HCT116 (cell line): ENCODE measurements around the gene XG. TPM values are rescaled to one million over a fixed set of nuclear protein-coding genes. Genes with fewer than 3 reads are reported as not detected.
"Not testable (repeated sequence)": the region's sequence is repeated elsewhere in the genome, so short reads cannot be mapped to it uniquely, and the experiment has no call there.

Experiments used
- ATAC-seq: fragments of 200-7000 bp; cut with Tn5 transposase; 2 replicates; pipeline ENCODE4 v1.9.1; 2020; ENCODE audit warnings: mild to moderate bottlenecking, moderate library complexity
- BruUV-seq: library from RNA; stranded (reverse); fragments of 400-500 nt; replicated peaks from 2 replicates; lab custom pipeline; 2021; lab: Mats Ljungman, UMichigan
- CTCF ChIA-PET: fragments of 300-600 bp; sonication (Branson Sonifier 250); formaldehyde crosslinking; loops from one replicate; lab custom pipeline; 2021; ENCODE audit warnings: antibody characterized with exemption; lab: Charles Lee
- POLR2A ChIA-PET: fragments of 300-600, 350-600 bp; sonication (Branson Sonifier 250); formaldehyde crosslinking; loops from one replicate; lab custom pipeline; 2021; ENCODE audit warnings: antibody characterized with exemption; lab: Charles Lee
- RAD21 ChIA-PET, 2 experiments: fragments of 300-600 bp; sonication (Branson Sonifier 250); formaldehyde crosslinking; loops; one replicate each; lab custom pipeline; 2023; ENCODE audit warnings: low total read pairs in 2 of 2; ENCODE audit not compliant: uncharacterized antibody in 2 of 2, unreplicated experiment in 2 of 2, low non-redundant PET in 1 of 2; lab: Charles Lee
- DNase-seq: peaks from one replicate; pipeline ENCODE4 v3.0.0-alpha.2; 2010; ENCODE audit warnings: low read depth, low spot score
- H2AFZ ChIP-seq: fragments of 200-600 bp; shearing (Covaris generic), sonication (generic); 2 replicates; pipeline ENCODE4 v1.6.1; 2017; ENCODE audit warnings: low read depth, mixed run types, mixed read lengths, antibody characterized with exemption, low read length; ENCODE audit not compliant: poor library complexity, severe bottlenecking
- H3K27ac ChIP-seq: 2 replicates; pipeline ENCODE4 v1.5.1; 2012; ENCODE audit warnings: low read depth, low read length
- H3K27me3 ChIP-seq: fragments of 200-600 bp; sonication (generic); 2 replicates; pipeline ENCODE4 v1.6.1; 2016; ENCODE audit warnings: mixed run types, low read length, mixed read lengths; ENCODE audit not compliant: insufficient read depth
- H3K36me3 ChIP-seq, 2 experiments: fragments of 200-500 bp in 1 of 2; fragments of 200-600 bp in 1 of 2; sonication (Bioruptor generic) in 1 of 2; sonication (generic) in 1 of 2; 2 replicates each; pipeline versions ENCODE4 v1.5.1 to v1.6.1; 2014 to 2016; ENCODE audit warnings: low read length in 2 of 2, inconsistent platforms in 1 of 2, mixed read lengths in 1 of 2, mixed run types in 1 of 2; ENCODE audit not compliant: insufficient read depth in 2 of 2, control insufficient read depth in 1 of 2
- H3K4me1 ChIP-seq, 2 experiments: fragments of 200-600 bp in 1 of 2; sonication (generic) in 1 of 2; 2 replicates each; pipeline versions ENCODE4 v1.5.1 to v1.6.1; 2012 to 2017; ENCODE audit warnings: low read length in 2 of 2, inconsistent platforms in 1 of 2, mild to moderate bottlenecking in 1 of 2, mixed read lengths in 1 of 2, mixed run types in 1 of 2, moderate library complexity in 1 of 2; ENCODE audit not compliant: insufficient read depth in 2 of 2, control insufficient read depth in 1 of 2
- H3K4me2 ChIP-seq: fragments of 200-600 bp; sonication (generic); 2 replicates; pipeline ENCODE4 v1.6.1; 2017; ENCODE audit warnings: mixed run types, low read length, mixed read lengths
- H3K4me3 ChIP-seq, 2 experiments: fragments of 200-600 bp in 1 of 2; sonication (generic) in 1 of 2; replicated peaks in 1 of 2; 2 replicates each; pipeline ENCODE4 v1.5.1; 2011 to 2016; ENCODE audit warnings: low read length in 2 of 2, control low read depth in 1 of 2, low read depth in 1 of 2, mild to moderate bottlenecking in 1 of 2, mixed read lengths in 1 of 2, mixed run types in 1 of 2
- H3K79me2 ChIP-seq: fragments of 200-600 bp; sonication (generic); 2 replicates; pipeline ENCODE4 v1.6.1; 2017; ENCODE audit warnings: mild to moderate bottlenecking, mixed run types, low read length, moderate library complexity, mixed read lengths; ENCODE audit not compliant: insufficient read depth
- H3K9ac ChIP-seq: fragments of 200-600 bp; sonication (generic); 2 replicates; pipeline ENCODE4 v1.6.1; 2016; ENCODE audit warnings: low read length, mixed read lengths
- H3K9me2 ChIP-seq: fragments of 200-600 bp; sonication (generic), shearing (Covaris generic); 2 replicates; pipeline ENCODE4 v1.6.1; 2017; ENCODE audit warnings: mixed run types, mild to moderate bottlenecking, moderate library complexity; ENCODE audit not compliant: insufficient read depth
- H3K9me3 ChIP-seq, 2 experiments: fragments of 200-500 bp in 1 of 2; fragments of 200-600 bp in 1 of 2; sonication (Bioruptor generic) in 1 of 2; sonication (generic) in 1 of 2; 2 replicates each; pipeline ENCODE4 v1.6.1; 2014 to 2017; ENCODE audit warnings: low read length in 2 of 2, mixed read lengths in 2 of 2, inconsistent platforms in 1 of 2, low read depth in 1 of 2, mild to moderate bottlenecking in 1 of 2, mixed run types in 1 of 2, moderate library complexity in 1 of 2; ENCODE audit not compliant: control insufficient read depth in 1 of 2, insufficient read depth in 1 of 2
- H4K20me1 ChIP-seq: fragments of 200-600 bp; sonication (generic), shearing (Covaris generic); 2 replicates; pipeline ENCODE4 v1.6.1; 2017; ENCODE audit warnings: mixed run types, mild to moderate bottlenecking, moderate library complexity; ENCODE audit not compliant: insufficient read depth
- CBX3 ChIP-seq: IDR thresholded peaks from 2 replicates; pipeline ENCODE4 v1.6.1; 2012; ENCODE audit warnings: low read depth
- FOSL1 ChIP-seq: IDR thresholded peaks from 2 replicates; pipeline ENCODE4 v1.6.1; 2012; ENCODE audit warnings: low read depth
- JUND ChIP-seq: IDR thresholded peaks from 2 replicates; pipeline ENCODE4 v1.6.1; 2012
- SP1 ChIP-seq: IDR thresholded peaks from 2 replicates; pipeline ENCODE4 v1.6.1; 2012; ENCODE audit warnings: low read depth
- TCF7L2 ChIP-seq: IDR thresholded peaks from 2 replicates; pipeline ENCODE4 v1.7.0; 2011; ENCODE audit warnings: borderline replicate concordance, inconsistent platforms; ENCODE audit not compliant: insufficient read depth, insufficient read length; ENCODE audit errors: extremely low read depth
- intact Hi-C: fragments of 100-400 bp; cut with micrococcal nuclease; formaldehyde crosslinking; loops from 2 replicates; pipeline ENCODE4 v1.10.0; 2022
- total RNA-seq: library from RNA; stranded (reverse); gene quantifications from one replicate; pipeline ENCODE4 v1.2.1, GENCODE V29; 2021; ENCODE audit not compliant: unreplicated experiment
- TF ChIP-seq, protein P1 (sequence below): IDR thresholded peaks from 2 replicates; pipeline ENCODE4 v1.6.1; 2012

The XG gene
- total RNA-seq, 1 experiment from 2014 or later = not detected

DNA sequence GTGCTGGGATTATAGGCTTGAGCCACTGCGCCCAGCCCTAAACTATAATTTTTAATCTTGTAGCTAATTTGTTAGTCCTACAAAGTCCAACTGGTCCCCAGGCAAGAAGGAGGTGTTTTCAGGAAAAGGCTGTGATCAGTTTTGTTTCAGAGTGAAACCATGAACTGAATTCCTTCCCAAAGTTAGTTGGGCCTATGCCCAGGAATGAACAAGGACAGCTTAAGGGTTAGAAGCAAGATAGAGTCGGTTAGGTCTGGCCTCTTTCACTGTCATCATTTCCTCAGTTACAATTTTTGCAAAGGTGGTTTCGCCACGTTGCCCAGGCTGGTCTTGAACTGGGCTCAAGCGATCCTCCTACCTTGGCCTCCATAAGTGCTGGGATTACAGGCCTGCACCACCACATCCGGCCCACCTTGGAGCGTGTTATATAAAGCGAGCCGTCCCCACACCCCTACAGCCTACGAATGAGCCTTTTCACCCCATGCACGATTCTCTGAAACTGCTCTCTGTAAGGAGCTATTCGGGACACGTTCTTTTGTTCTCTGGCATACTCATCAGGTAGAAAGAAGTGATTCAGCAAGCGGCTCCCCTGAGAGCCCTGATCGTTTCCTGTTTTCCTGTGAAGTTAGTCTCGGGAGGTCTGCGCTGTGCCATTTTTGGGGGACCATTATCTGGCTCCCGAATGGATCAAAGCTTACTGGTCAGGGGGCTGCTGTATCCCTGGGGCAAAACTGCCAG, 52.4 kb downstream of the XG start:
- H3K27me3 ChIP-seq, H3K9me2 ChIP-seq, RAD21 ChIA-PET, H4K20me1 ChIP-seq, H3K9ac ChIP-seq, H3K9me3 ChIP-seq, DNase-seq, H2AFZ ChIP-seq, BruUV-seq, H3K79me2 ChIP-seq, intact Hi-C loops, H3K36me3 ChIP-seq, CTCF ChIA-PET, POLR2A ChIA-PET: not testable (repeated sequence)
- Histone ChIP-seq H3K4me3 (0 out of 4 replicates have a peak overlapping the region, but pooled peaks of 1 of the 2 experiments have one; percentile 20), H3K4me2 (peak overlapping the region; percentile 56), H3K4me1 (peaks cover 3 to 21% of the 10 kb centered on the region in 2 experiments), H3K27ac (0 out of 2 replicates have a peak overlapping the region, but pooled peaks have one; percentile 26)
- peak; percentile 59 for ATAC-seq

DNA sequence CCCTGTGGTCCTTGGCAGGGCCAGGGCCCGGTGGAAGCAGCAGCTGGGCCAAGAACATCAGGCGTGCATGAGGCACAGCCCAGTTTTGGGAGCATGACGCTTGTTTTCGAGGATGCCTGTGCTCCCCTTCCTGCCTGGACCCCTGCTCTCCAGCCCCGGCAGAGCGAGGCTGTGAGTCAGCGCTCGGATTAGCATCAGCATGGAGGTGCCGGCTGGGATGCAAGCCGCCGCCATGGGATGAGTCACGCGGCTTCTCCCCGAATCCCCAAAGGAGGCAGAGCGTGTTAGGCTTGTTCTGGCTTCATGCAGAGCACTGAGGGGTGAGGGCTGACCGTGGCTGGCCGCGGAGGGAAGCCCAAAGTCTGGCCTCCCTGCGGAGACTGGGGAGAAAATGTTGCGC, 53.0 kb downstream of the XG start:
- ATAC-seq = peak; percentile 86
- DNase-seq, POLR2A ChIA-PET, H3K36me3 ChIP-seq, RAD21 ChIA-PET, H4K20me1 ChIP-seq, H3K27me3 ChIP-seq, H2AFZ ChIP-seq, BruUV-seq, intact Hi-C loops, H3K79me2 ChIP-seq, CTCF ChIA-PET, H3K9me3 ChIP-seq, H3K9me2 ChIP-seq: not testable (repeated sequence)
- TF ChIP-seq, protein P1, sequence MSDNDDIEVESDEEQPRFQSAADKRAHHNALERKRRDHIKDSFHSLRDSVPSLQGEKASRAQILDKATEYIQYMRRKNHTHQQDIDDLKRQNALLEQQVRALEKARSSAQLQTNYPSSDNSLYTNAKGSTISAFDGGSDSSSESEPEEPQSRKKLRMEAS = peak; percentile 59
- peak; percentile 60; the same call in 1 of the 2 replicates for TF ChIP-seq CBX3
- TF ChIP-seq FOSL1 = peak; percentile 73
- peak; percentile 68 for TF ChIP-seq JUND
- peak; percentile 62 for TF ChIP-seq TCF7L2
- peak; percentile 46 for TF ChIP-seq SP1
- Histone ChIP-seq H3K27ac (0 out of 2 replicates have a peak overlapping the region, but pooled peaks have one; percentile 26), H3K4me3 (peak overlapping the region in 1 of 2 experiments; percentile 20; a peak in 1 of 4 replicates), H3K4me1 (peaks cover 3 to 21% of the 10 kb centered on the region in 2 experiments), H3K4me2 (peak overlapping the region; percentile 56), H3K9ac (peak overlapping the region; percentile 17; the same call in 1 of the 2 replicates)
